Stimulated activated effector memory CD8-positive, alpha-beta T cell treated with anti-CD3 and anti-CD28 coated beads, Interleukin-12 subunit alpha, Interleukin-12 subunit beta, amount 100 ng/mL, for 72 hours (primary cell): ENCODE results near the gene CCL27.
"Not testable (repeated sequence)": the region's sequence is repeated elsewhere in the genome, so short reads cannot be mapped to it uniquely, and the experiment has no call there.

Experiments
- ATAC-seq: fragments of 150-1000 bp; cut with Tn5 transposase; 2 replicates; pipeline ENCODE4 v1.10.0; 2021
- DNase-seq, 2 donors: peaks; one replicate each; pipeline ENCODE4 v3.0.0; 2021 to 2022; ENCODE audit warnings: low spot score in 2 of 2
- H3K27ac Mint-ChIP-seq: one replicate; pipeline ENCODE4 v1.8.0; 2022; ENCODE audit warnings: mild to moderate bottlenecking, mixed read lengths
- H3K36me3 Mint-ChIP-seq: one replicate; pipeline ENCODE4 v1.8.0; 2022; ENCODE audit warnings: mild to moderate bottlenecking, mixed read lengths
- H3K4me1 Mint-ChIP-seq: one replicate; pipeline ENCODE4 v1.8.0; 2022; ENCODE audit warnings: mixed read lengths
- H3K4me3 Mint-ChIP-seq: one replicate; pipeline ENCODE4 v1.8.0; 2022; ENCODE audit warnings: mild to moderate bottlenecking, mixed read lengths
- H3K9me3 Mint-ChIP-seq: one replicate; pipeline ENCODE4 v1.8.0; 2022; ENCODE audit warnings: mixed read lengths

The CCL27 gene

GRCh38 chr9:34647084-34647403, 15.4 kb downstream of the CCL27 start:
- peak overlapping the region; percentile 85 for H3K27ac Mint-ChIP-seq
- DNase-seq = no peak
- H3K4me3 Mint-ChIP-seq = peak overlapping the region; percentile 89
- peaks cover 45% of the 10 kb centered on the region for H3K4me1 Mint-ChIP-seq
- H3K36me3 Mint-ChIP-seq = peaks cover 35% of the 10 kb centered on the region
- ATAC-seq = no peak
- no peaks in the 10 kb centered on the region for H3K9me3 Mint-ChIP-seq

- peak; percentile 91 to 99 for DNase-seq
- H3K4me1 Mint-ChIP-seq = peaks cover 41% of the 10 kb centered on the region
- H3K27ac Mint-ChIP-seq = peak within 1 kb of the TSS; percentile 85
- H3K36me3 Mint-ChIP-seq = peaks cover 34% of the 10 kb centered on the region
- peak within 1 kb of the TSS; percentile 89 for H3K4me3 Mint-ChIP-seq
- peak; percentile 89 for ATAC-seq
- no peaks in the 10 kb centered on the region for H3K9me3 Mint-ChIP-seq
Measured at GRCh38 chr9:34646211-34647083, 16.0 kb downstream of the CCL27 start, which contains the start of gene GALT. Gene GALT, plus strand, starts transcription at chr9:34646675. Its CDS starts 30 bp downstream, at chr9:34646705.

GRCh38 chr9:34644766-34645314, 17.6 kb downstream of the CCL27 start:
- H3K36me3 Mint-ChIP-seq = peaks cover 25% of the 10 kb centered on the region
- H3K9me3 Mint-ChIP-seq = no peaks in the 10 kb centered on the region
- H3K4me3 Mint-ChIP-seq = no peak overlapping the region
- H3K4me1 Mint-ChIP-seq = peaks cover 40% of the 10 kb centered on the region
- ATAC-seq (no peak), DNase-seq (no peak)
- no peak overlapping the region for H3K27ac Mint-ChIP-seq

- peaks cover 6% of the 10 kb centered on the region for H3K36me3 Mint-ChIP-seq
- ATAC-seq (no peak), DNase-seq (no peak)
- no peak overlapping the region for H3K27ac Mint-ChIP-seq
- peaks cover 33% of the 10 kb centered on the region for H3K4me1 Mint-ChIP-seq
- H3K4me3 Mint-ChIP-seq = no peak overlapping the region
- no peaks in the 10 kb centered on the region for H3K9me3 Mint-ChIP-seq
Measured at GRCh38 chr9:34642679-34643078, 19.8 kb downstream of the CCL27 start.

GRCh38 chr9:34639322-34639721, 23.1 kb downstream of the CCL27 start:
- H3K4me1 Mint-ChIP-seq = peaks cover 40% of the 10 kb centered on the region
- DNase-seq, H3K27ac Mint-ChIP-seq, H3K9me3 Mint-ChIP-seq, H3K4me3 Mint-ChIP-seq, ATAC-seq: not testable (repeated sequence)
- peaks cover 17% of the 10 kb centered on the region for H3K36me3 Mint-ChIP-seq

- H3K4me3 Mint-ChIP-seq = peak overlapping the region; percentile 89
- DNase-seq = no peak
- peaks cover 47% of the 10 kb centered on the region for H3K4me1 Mint-ChIP-seq
- peaks cover 22% of the 10 kb centered on the region for H3K36me3 Mint-ChIP-seq
- peak overlapping the region; percentile 97 for H3K27ac Mint-ChIP-seq
- no peak for ATAC-seq
- no peaks in the 10 kb centered on the region for H3K9me3 Mint-ChIP-seq
Measured at GRCh38 chr9:34638138-34638445, 24.4 kb downstream of the CCL27 start.

GRCh38 chr9:34637356-34638137, 24.9 kb downstream of the CCL27 start, which contains the start of gene SIGMAR1:
Gene SIGMAR1, minus strand, starts transcription at chr9:34637787. Its CDS starts 90 bp downstream, at chr9:34637697.
- no peaks in the 10 kb centered on the region for H3K9me3 Mint-ChIP-seq
- peak within 1 kb of the TSS; percentile 89 for H3K4me3 Mint-ChIP-seq
- DNase-seq (peak; percentile 97 to 98), ATAC-seq (peak; percentile 95)
- H3K4me1 Mint-ChIP-seq = peaks cover 47% of the 10 kb centered on the region
- H3K36me3 Mint-ChIP-seq = peaks cover 22% of the 10 kb centered on the region
- H3K27ac Mint-ChIP-seq = peak within 1 kb of the TSS; percentile 97

- Mint-ChIP-seq H3K27ac (peak overlapping the region; percentile 97), H3K4me1 (peaks cover 47% of the 10 kb centered on the region), H3K9me3 (no peaks in the 10 kb centered on the region), H3K36me3 (peaks cover 22% of the 10 kb centered on the region), H3K4me3 (peak overlapping the region; percentile 89)
- DNase-seq = peak; percentile 22 to 68
- peak; percentile 41 for ATAC-seq
Measured at GRCh38 chr9:34636791-34637355, 25.6 kb downstream of the CCL27 start.

GRCh38 chr9:34635556-34635955, 26.9 kb downstream of the CCL27 start:
- ATAC-seq (no peak), DNase-seq (no peak)
- peak overlapping the region; percentile 48 for H3K27ac Mint-ChIP-seq
- peaks cover 41% of the 10 kb centered on the region for H3K4me1 Mint-ChIP-seq
- H3K36me3 Mint-ChIP-seq = peaks cover 22% of the 10 kb centered on the region
- peak overlapping the region; percentile 89 for H3K4me3 Mint-ChIP-seq
- H3K9me3 Mint-ChIP-seq = no peaks in the 10 kb centered on the region

- H3K4me3 Mint-ChIP-seq = peak overlapping the region; percentile 89
- H3K27ac Mint-ChIP-seq = peak overlapping the region; percentile 48
- peaks cover 22% of the 10 kb centered on the region for H3K36me3 Mint-ChIP-seq
Measured at GRCh38 chr9:34634551-34635248, 27.8 kb downstream of the CCL27 start.

GRCh38 chr9:34633851-34634550, 28.5 kb downstream of the CCL27 start:
- Mint-ChIP-seq H3K27ac (no peak overlapping the region), H3K4me1 (peaks cover 48% of the 10 kb centered on the region), H3K9me3 (no peaks in the 10 kb centered on the region), H3K4me3 (no peak overlapping the region), H3K36me3 (peaks cover 22% of the 10 kb centered on the region)
- ATAC-seq (peak; percentile 44), DNase-seq (peak; percentile 67 to 83)

More at GRCh38 chr9:34634551-34635248, 27.8 kb downstream of the CCL27 start:
- Mint-ChIP-seq H3K4me1 (peaks cover 41% of the 10 kb centered on the region), H3K9me3 (no peaks in the 10 kb centered on the region)
- DNase-seq (no peak), ATAC-seq (no peak)

- ATAC-seq (no peak), DNase-seq (no peak)
- Mint-ChIP-seq H3K9me3 (no peaks in the 10 kb centered on the region), H3K27ac (no peak overlapping the region), H3K36me3 (peaks cover 22% of the 10 kb centered on the region), H3K4me1 (peaks cover 47% of the 10 kb centered on the region), H3K4me3 (no peak overlapping the region)
Measured at GRCh38 chr9:34633166-34633565, 29.3 kb downstream of the CCL27 start.

GRCh38 chr9:34630402-34631154, 31.9 kb downstream of the CCL27 start:
- H3K4me1 Mint-ChIP-seq = peaks cover 35% of the 10 kb centered on the region
- peak overlapping the region; percentile 64 for H3K4me3 Mint-ChIP-seq
- no peaks in the 10 kb centered on the region for H3K9me3 Mint-ChIP-seq
- DNase-seq (no peak), ATAC-seq (no peak)
- H3K27ac Mint-ChIP-seq = no peak overlapping the region
- H3K36me3 Mint-ChIP-seq = peaks cover 11% of the 10 kb centered on the region

- no peak for DNase-seq
- Mint-ChIP-seq H3K4me1 (peaks cover 25% of the 10 kb centered on the region), H3K27ac (no peak overlapping the region), H3K36me3 (peaks cover 6% of the 10 kb centered on the region), H3K9me3 (no peaks in the 10 kb centered on the region), H3K4me3 (peak overlapping the region; percentile 64)
- ATAC-seq = no peak
Measured at GRCh38 chr9:34629491-34629808, 33.0 kb downstream of the CCL27 start.
